Measurements from ENCODE around the gene PIGU.

DNA sequence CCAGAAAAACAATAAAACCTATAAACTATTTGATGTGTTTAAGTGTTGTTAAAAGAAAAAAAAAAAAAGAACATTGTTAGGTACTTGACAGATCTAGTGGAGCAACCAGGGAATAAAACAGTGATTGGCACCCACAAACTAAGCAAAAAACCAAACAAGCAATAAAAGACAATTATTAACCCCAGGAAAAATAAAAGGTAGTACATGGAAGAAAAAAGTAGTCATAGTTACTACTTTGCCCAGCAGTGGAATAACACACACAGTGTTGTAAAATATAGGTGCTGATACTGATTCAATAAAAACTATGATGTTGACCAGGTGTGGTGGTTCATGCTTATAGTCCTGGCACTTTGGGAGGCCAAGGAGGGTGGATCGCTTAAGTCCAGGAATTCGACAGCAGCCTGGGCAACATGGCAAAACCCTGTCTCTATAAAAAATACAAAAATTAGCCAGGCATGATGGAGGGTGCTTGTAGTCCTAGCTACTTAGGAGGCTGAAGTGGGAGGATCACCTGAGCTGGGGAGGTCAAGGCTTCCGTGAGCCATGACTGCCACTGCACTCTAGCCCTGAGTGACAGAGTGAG lies 43.9 kb downstream of the PIGU start:
- TF ChIP-seq, protein P1, sequence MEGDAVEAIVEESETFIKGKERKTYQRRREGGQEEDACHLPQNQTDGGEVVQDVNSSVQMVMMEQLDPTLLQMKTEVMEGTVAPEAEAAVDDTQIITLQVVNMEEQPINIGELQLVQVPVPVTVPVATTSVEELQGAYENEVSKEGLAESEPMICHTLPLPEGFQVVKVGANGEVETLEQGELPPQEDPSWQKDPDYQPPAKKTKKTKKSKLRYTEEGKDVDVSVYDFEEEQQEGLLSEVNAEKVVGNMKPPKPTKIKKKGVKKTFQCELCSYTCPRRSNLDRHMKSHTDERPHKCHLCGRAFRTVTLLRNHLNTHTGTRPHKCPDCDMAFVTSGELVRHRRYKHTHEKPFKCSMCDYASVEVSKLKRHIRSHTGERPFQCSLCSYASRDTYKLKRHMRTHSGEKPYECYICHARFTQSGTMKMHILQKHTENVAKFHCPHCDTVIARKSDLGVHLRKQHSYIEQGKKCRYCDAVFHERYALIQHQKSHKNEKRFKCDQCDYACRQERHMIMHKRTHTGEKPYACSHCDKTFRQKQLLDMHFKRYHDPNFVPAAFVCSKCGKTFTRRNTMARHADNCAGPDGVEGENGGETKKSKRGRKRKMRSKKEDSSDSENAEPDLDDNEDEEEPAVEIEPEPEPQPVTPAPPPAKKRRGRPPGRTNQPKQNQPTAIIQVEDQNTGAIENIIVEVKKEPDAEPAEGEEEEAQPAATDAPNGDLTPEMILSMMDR (IDR thresholded peaks at IDR 0.05), result no peak
- TF ChIP-seq POLR2A (IDR thresholded peaks at IDR 0.05), result no peak

Data from heart left ventricle (tissue), 13 donors.